ENCODE data around the gene CROCC. TPM values are rescaled to one million over a fixed set of nuclear protein-coding genes. Genes with fewer than 3 reads are reported as not detected.

CROCC gene
- total and polyA plus RNA-seq, 9 of the 15 experiments (the other 6 are each of a cell fraction or from before 2014, with no cell fraction given), result 0.17 to 15.4 (median 7.6) TPM

- TF ChIP-seq BCLAF1 (IDR thresholded peaks at IDR 0.05; ENCODE audit: borderline replicate concordance in 1 of 2, control insufficient read depth in 1 of 2, low read depth in 2 of 2, low read length in 1 of 2) (no peak), ELF1 (tag; IDR thresholded peaks at IDR 0.05) (peak; percentile 61; the same call in 1 of the 2 replicates), ZNF740 (CRISPR knock-in tag; IDR thresholded peaks at IDR 0.05) (no peak), ZNF740 (tag; IDR thresholded peaks at IDR 0.05) (no peak), FOXO4 (CRISPR knock-in tag; IDR thresholded peaks at IDR 0.05) (no peak), DDX20 (tag; IDR thresholded peaks at IDR 0.05; ENCODE audit: low read depth) (no peak), AFF1 (IDR thresholded peaks at IDR 0.05; ENCODE audit: low read depth in 1 of 2, partially characterized antibody in 2 of 2) (no peak), IFI16 (CRISPR knock-in tag; IDR thresholded peaks at IDR 0.05) (no peak), CBX1 (IDR thresholded peaks at IDR 0.05; ENCODE audit: low read depth) (no peak)
Observed at GRCh38 chr1:16960560-16961296, 39.0 kb downstream of the CROCC start (continued).
